Vagina (tissue), 2 donors: ENCODE data around the gene WDR45B.

Experiments
- CTCF ChIP-seq, 3 experiments: fragments of 450-650 bp in 2 of 3; fragments of 200-600 bp in 1 of 3; sonication (generic) in 1 of 3; IDR thresholded peaks; one replicate each; pipeline ENCODE4 v1.5.1; 2017 to 2019; ENCODE audit warnings: antibody characterized with exemption in 3 of 3, mild to moderate bottlenecking in 2 of 3, moderate library complexity in 2 of 3
- POLR2AphosphoS5 ChIP-seq, 2 donors: sonication (generic); formaldehyde crosslinking; IDR thresholded peaks; one replicate each; pipeline ENCODE4 v1.9.0; 2017; ENCODE audit warnings: antibody characterized with exemption in 2 of 2, mild to moderate bottlenecking in 2 of 2, low read depth in 1 of 2; ENCODE audit not compliant: insufficient read depth in 1 of 2

- TF ChIP-seq CTCF (IDR thresholded peaks at IDR 0.05) (no peak), POLR2AphosphoS5 (IDR thresholded peaks at IDR 0.05; ENCODE audit: insufficient read depth in 1 of 2, low read depth in 1 of 2) (no peak)
Measured at GRCh38 chr17:82609655-82610054, 38.6 kb downstream of the WDR45B start.
